G401 (cell line): ENCODE results near the gene SFXN4. TPM values are rescaled to one million over a fixed set of nuclear protein-coding genes. Genes with fewer than 3 reads are reported as not detected.

Source experiments
- DNase-seq: peaks from one replicate; pipeline ENCODE4 v3.0.0-alpha.2; 2015; ENCODE audit warnings: low spot score
- in situ Hi-C: cut with HindIII; loops from 2 replicates; pipeline ENCODE4 v1.10.0; 2016; ENCODE audit warnings: low sequenced_read_pairs, mixed read lengths
- total RNA-seq: library from RNA; depleted of rRNA; stranded (reverse); fragments of >200 nt; shearing (Covaris generic); gene quantifications from 2 replicates; pipeline ENCODE4 v1.2.3, GENCODE V29; 2014; rRNA removed

The SFXN4 gene, protein sequence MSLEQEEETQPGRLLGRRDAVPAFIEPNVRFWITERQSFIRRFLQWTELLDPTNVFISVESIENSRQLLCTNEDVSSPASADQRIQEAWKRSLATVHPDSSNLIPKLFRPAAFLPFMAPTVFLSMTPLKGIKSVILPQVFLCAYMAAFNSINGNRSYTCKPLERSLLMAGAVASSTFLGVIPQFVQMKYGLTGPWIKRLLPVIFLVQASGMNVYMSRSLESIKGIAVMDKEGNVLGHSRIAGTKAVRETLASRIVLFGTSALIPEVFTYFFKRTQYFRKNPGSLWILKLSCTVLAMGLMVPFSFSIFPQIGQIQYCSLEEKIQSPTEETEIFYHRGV
- 33.3 and 49.4 TPM in 2 replicates for total RNA-seq

DNA sequence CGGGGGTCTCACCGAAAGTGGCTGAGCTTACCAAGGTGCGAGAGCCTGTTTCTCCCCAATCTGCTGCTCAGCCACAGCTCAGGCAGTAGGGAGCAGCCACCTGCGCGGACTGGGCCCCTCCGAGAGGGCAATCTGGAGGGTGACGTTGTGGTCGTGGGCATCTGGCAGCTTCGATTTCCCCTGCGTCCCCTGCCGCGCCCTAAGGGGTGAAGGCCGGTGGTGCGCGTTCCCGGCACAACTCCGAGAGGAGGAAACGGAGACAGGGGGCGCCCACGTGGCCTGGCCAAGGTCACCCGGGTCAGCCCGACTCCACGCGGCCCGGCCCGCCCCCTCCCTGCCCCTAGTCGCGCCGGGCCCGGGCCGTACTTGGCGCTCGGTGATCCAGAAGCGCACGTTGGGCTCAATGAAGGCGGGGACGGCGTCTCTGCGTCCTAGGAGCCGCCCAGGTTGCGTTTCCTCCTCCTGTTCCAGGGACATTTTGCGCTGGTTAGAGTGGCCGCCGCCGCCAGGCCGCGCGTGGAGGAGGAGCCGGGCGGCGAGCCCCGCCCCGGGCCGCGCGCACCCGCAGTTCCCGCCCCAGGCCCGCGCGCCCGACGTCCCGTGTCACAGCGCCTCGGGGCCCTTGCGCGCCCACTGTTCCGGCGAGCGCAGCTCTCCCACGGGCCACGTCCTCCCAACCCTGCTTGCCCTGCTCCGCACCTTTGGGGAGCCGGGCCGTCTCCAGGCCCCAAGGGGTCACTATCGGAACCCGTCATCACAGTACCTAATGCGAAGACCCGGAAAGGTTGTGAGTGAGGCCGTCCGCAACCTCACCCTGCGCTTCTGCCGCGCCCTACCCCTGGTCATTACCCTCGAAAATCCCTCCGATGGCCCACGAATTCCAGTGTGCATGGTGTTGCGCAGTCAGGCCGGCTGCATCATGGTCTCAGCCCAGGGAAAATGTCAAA, at the start of gene SFXN4:
Gene SFXN4, minus strand, starts transcription at position 544 of the 947 bp plus-strand sequence. Its CDS starts 67 bp downstream, at position 477.
- DNase-seq, result peak; percentile 80
- in situ Hi-C loops, result no loop called here

DNA sequence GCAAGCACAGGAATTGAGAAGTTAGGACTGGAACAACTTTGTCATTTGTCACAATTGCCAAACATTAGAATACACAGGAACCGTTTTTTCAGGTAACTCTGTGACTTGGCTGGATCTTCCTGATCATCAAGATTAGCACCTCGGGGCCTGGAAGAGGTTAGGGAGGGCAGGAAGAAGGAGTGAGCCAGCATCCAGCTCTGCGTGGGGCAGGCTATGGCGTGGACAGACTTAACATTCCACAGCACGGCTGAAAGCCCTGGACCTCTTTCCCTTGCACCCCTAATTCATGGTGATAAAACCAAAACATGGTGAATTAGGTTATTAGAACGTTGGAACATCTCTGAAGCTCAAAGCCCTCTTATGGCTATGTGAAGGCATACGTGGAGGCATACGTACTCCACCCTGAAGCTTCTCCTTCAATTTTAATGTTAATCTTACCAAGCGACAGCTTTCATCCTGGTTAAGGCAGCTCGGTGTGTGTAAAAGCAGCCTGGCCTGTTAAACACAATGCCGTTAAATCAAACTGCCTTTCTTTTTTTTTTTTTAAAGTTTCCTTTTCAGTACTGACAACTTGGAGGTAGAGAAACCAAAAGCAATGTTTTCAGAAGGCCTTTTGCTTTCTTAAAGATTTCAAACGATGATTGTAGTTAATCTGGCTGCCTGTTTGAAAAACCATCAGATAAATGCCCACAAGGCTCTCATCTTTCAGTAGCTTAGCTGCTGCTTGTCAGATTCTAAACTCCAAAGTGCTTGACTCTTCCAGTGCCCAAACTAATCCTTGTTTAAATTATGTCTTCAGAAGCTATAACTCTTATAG, 46.3 kb upstream of the SFXN4 start:
- in situ Hi-C loops, result no loop called here
- DNase-seq, result no peak

DNA sequence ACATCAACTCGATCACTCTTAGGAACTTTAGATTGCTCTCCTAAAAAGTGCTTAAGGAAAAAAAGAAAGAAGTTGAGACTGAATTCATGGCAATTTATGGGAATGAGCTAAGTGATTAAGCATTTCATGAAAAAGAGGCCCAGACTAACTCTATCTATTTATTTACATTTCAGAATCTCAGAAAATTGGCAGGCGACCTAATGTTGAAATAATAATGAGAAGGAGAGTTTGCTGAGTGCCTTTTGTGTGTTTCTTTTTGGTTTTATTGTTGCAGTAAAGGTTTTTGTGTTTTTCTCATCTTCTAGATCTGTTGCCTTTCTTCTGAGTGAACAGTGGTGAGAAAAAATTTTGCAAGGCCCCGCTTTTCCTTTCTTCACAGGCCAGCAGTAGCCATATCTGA, 45.7 kb upstream of the SFXN4 start:
- DNase-seq, result no peak
- in situ Hi-C loops, result no loop called here

DNA sequence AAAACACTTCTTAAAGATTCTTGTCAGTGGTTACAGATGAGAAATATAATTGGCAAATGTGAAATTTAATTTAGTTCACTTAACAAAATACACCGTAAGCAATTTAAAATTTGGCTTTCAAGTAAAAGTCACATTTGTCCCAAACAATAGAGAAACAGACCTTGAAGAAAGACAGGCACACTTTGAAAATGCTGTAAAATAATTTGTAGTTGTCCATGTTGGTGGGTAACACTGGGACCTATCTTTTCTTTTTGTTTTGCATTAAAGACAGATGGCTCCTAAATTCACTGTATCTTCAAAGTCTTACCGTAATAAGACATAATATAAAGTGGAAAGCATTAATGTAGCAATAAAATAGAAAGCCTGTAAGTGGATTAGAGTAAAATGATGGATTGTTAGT, 45.1 kb upstream of the SFXN4 start:
- DNase-seq, result no peak

DNA sequence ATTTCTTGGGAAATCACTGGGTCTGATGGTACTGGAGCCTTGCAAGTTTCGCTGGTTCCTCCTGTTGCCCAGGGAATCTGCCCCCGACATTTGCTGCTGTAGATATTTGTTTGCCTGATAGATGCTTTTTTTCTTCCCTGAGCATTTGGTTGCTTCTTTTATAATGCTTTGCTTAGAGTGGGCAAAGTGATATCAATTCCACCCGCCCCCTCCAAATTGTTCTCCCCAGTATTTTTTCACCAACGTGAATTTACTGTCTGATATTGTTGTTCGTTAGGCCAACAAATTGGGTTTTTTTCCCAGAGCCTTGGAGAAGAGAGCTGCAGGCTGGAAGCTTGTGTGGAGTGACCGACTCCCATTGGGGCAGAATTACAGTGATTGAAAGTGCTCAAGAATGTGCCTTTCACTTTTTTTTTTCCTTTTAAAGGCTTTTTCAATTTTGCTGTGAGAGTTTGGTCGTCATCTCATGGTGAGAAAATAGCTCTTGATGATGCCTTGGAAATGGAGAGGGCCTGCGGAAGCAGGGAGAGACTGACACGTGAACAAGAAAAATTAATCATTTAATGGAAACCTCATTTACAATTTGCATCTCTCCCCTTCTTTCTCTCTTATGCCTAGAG, 44.3 kb upstream of the SFXN4 start:
- in situ Hi-C loops, result no loop called here
- no peak for DNase-seq

More for the DNA sequence above, 45.1 kb upstream of the SFXN4 start:
- in situ Hi-C loops, result no loop called here

DNA sequence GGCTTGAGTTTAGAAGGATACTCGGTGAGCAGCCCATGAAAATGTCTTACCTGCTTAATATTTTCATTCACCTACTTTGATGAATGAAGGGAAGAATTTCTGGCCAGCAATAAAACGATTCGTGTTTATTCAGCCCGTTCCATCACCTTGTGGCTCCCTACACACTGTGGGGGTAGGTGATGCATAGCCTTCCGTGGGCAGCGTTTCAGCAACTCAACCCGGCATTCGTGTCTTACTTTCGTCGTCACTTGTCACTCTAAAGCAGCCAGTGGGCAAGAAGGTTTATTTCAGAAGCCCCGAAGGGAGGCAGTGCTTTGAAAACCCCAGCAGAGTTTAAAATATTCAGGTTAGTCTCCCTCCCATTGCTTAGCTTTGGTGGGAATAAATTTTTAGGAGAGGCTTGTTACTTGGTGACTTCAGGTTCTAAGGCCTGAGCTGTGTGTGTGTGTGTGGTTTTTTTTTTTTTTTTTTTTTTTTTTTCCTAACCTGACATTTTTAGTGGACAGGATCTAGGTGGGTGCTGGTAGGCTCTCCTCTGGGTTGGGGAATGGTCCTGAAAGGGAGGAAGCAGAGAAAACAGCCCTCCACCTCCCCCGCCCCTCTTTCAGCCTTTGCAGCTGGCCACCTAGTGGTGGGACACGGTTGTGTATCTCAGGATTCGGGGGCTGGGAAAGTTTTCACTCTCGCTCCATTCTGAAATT, 43.7 kb upstream of the SFXN4 start:
- in situ Hi-C loops, result no loop called here
- peak; percentile 70 for DNase-seq

DNA sequence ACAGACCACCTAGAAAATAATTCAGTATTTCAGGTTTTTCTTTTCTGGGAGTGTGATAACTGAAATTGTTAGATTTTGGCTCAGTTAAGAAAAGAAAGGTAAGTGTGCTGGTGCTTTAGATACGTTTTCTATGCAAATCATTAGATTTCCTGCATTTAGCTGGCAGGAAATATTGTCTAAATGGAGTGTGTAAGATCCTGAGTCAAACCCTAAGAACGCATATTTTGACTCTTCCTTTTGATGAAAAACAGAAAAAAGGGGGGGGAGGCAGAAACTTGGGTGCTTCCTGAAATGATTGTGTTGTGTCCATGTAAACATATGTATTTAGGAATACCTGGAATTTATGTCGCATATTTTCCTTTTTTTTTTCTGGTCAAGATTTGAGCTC, 43.0 kb upstream of the SFXN4 start:
- in situ Hi-C loops, result no loop called here
- DNase-seq, result no peak

DNA sequence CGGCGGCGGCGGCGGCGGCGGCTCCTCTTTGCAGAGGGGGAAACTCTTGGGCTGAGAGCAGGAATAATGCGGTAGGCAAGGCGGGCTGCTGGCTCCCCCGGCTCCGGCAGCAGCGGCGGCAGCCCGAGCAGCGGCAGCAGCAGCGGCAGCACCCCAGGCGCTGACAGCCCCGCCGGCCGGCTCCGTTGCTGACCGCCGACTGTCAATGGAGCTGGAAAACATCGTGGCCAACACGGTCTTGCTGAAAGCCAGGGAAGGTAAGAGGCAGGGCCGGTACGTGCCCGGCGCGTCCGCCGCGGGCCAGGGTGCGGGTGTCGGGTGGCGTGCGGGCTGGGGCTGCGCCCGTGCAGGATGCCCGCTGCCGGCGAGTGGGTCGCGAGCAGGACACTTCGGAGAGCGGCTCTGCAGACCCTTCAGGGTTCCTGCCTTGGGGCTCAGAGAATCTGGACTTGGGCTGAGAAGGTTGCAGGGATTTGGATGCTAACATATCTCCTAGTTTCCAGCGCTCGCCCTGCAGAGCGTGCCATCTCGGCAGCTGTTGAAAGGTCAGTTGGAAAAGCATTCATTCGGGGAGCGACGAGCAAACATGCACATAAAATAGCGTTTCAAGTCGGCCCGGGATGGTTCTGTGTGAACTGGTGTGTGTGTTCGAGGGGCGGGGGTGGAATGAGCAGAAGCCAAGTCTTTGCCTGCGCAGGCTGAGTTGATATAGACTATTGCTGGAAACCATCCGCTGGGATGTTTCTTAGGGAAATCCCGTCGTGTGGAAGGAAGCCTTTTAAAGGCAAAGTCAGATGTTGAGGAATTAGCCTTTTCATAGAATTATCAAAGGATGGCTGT, 42.4 kb upstream of the SFXN4 start:
- DNase-seq, result peak; percentile 66
- in situ Hi-C loops, result no loop called here

DNA sequence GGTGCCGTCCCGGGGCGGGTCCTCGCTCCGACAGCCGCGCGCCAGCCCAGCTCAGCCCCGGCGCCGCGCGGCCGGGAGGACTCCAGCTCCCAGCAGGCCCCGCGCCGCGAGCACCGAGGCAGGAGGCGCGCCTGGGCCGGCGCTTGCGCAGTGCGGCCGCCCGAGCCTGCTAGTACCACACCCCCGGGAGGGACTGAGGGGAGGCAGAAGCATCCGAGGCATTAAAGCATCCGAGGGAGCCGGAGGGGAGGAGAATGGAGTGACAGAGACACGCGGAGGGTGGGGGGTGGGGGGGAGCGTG, 41.8 kb upstream of the SFXN4 start, which contains the start of gene GRK5:
Gene GRK5, plus strand, starts transcription at position 206 of the 301 bp plus-strand sequence. CDS start 347 bp downstream, outside the sequence.
- in situ Hi-C loops, result no loop called here

DNA sequence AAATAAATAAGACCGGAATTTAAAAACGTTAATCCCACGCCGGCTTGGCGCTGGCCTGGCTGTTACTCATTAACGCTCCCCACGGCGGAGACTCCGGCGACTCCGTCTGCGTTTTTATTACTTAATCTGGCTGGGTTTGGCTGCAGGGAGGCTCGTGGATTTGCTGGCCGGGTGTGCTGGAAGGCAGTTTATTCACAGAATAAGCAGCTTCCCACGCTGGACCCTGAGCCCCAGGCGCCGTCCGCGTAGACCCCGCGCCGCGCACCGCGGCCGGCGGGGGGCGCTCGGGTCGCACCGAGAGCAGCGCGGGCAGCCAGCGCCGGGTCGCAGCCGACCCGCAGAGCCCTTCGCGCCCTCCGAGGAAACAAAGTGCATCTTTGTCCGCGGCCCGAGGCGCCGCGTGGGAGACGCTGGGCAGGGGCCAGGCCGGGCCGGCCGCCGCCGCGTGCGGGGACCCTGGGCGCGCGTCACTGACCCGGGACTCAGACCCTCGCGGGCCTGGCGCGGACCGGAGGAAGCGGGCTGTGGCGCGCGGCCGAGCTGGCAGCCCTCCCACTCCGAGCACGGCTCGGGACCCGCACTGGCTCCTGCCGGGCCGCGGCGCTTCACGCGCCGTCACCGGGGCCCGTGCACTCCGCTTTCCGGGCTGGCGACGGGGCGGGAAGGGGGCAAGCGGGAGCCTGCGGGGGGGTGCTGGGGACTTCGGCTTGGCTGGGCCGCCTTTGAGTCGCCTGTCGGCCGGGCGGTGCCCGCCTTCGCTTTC, 41.3 kb upstream of the SFXN4 start:
- in situ Hi-C loops, result no loop called here
- DNase-seq, result peak; percentile 47

More for the DNA sequence above, 41.8 kb upstream of the SFXN4 start, which contains the start of gene GRK5:
- DNase-seq, result peak; percentile 91

DNA sequence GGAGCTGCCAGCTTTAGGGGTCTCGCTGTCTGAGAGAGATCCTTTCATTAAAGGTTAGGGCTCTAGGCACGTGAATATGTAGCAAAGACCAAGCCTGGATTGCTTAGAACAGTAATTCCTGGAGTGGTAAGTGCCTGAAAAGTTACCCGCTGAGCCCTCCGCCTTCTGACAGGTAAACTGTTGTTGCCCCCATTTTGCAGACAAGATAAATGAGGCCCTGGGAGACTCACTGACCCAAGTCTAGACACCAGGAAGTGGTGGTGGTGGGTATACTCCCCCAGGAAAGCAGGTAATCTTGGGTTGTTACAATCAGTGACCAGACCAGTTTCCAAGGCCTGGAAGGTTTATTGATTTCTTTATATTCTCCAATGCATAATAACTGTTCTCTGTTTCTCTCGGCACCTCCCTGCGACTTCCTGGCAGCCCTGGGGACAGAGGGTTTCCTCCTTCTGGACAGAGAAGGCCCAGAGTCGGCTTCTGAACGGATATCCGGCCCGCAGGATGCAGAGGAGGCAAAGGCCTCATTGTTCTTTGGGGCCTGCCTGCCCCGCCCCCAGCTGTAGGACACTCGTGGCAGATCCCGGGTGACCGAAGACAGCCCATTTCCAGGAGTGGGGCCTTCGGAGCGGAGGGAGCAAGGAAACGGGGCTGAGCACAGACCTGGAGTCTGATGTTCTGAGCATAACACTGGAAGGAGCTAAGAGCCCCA, 40.5 kb upstream of the SFXN4 start:
- peak; percentile 43 for DNase-seq
- in situ Hi-C loops, result no loop called here

DNA sequence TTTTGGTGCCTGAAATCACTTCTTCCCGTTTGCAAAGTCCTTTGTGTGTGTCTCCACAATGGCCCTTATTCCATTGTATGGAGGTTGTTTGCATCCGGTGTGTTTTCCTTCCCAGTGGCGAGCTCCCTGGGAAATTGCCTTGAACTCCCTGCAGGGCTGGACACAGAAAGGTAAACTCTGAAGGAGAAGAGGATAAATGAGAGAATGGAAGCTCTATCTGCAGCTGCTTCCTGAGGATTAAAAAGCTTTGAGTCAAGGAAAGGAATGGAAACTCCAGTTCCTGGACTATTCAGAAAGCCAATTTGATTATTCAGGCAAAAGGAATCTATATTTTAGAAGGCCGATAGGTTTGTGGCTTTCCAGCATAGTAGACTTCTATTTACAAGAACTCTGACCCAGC, 37.5 kb upstream of the SFXN4 start:
- in situ Hi-C loops, result no loop called here
- no peak for DNase-seq

DNA sequence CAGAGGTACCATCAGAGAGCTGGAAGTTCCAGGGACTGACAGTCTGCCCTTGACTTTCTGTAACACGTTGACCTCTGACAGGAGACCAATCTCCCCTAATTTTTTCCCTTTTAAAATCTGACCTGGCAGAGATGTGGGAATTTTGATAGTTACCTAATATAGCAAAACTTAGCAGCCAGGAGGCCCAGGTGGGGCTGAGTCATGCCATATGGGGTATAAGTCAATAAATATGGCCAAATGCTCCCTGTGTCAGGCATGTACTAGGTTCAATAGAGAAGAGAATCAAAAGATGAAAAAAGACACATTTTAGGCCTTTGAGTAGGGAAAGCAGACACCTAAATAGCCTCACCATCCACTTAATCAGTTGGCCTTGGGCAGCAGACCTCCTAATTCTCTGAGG, 35.7 kb upstream of the SFXN4 start:
- in situ Hi-C loops, result no loop called here
- DNase-seq, result no peak

DNA sequence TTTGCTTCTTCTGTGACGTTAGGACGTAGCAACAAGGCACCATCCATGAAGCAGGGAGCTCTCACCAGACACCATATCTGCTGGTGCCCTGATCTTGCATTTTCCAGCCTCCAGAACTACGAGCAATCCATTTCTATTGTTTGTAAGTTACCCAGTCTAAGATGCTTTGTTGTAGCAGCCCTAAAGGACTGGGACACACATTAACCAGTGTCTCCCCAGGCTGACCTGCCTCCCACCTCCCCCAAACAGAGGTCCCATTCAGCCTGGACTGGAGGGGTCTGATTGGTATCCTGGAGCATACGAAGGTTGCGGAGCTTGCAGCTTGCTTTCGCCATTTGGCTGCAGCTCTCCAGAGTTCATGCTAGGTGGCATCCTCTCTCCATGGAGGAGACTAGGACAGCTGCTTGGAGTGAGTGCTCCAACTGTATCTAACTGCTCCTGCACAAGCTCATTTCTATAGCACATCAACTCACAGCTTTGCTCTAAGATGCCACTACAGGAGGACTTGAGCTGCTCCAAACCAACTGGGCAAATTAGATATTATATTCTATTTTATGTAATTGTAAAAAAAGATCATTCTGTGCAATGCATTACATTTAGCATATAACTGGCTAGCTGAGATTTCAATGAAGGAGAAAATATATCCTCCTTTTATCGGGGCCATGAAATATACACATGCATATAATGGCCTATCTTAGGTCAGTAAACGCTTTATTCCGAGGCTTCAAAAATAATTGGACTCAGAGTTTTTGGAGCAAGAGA, 33.9 kb upstream of the SFXN4 start:
- in situ Hi-C loops, result no loop called here
- DNase-seq, result peak; percentile 90

DNA sequence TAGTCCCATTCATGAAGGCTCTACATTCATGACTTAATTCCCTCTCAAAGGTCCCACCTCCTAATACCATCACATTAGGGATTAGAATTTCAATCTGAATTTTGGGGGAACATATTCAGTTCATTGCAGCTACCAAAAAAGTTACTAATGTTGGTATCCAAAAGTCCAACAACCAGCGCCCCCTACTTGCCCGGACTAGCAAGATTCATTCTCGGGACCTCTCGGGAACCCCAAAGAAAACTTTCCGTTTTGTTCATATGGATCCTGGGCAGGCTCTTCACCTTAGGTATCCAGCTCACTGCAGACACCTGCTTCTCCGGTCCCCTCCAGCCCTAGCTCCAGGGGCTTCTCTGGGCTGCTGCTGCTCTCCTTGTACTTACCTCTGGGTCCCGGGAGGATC, 32.9 kb upstream of the SFXN4 start:
- in situ Hi-C loops, result no loop called here
- no peak for DNase-seq

DNA sequence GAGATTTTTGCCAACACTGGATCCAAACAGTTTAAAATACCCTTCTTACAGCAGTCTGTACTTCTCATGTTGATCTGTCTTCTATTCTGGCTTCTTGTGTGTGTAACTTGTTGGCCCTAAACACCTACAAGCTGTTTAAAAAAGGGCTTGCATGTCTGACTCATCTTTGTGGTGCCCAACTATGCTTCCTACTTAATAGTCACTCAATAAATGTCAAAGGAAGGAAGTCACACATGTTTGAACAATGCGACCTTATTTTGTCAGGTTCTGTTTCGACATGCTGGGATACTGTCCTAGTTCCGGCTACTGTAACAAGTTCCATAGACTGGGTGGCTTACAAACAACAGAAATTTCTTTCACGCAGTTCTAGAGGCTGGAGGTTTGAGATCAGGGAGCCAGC, 32.4 kb upstream of the SFXN4 start:
- DNase-seq, result no peak
- in situ Hi-C loops, result no loop called here
